Measurements from ENCODE around the gene SMYD4. TPM values are rescaled to one million over a fixed set of nuclear protein-coding genes. Genes with fewer than 3 reads are reported as not detected.

Gene SMYD4
- total and polyA plus RNA-seq, 10 of the 15 experiments (the other 5 are each of a cell fraction or from before 2014, with no cell fraction given) = 2.1 to 18.8 (median 13.7) TPM

DNA sequence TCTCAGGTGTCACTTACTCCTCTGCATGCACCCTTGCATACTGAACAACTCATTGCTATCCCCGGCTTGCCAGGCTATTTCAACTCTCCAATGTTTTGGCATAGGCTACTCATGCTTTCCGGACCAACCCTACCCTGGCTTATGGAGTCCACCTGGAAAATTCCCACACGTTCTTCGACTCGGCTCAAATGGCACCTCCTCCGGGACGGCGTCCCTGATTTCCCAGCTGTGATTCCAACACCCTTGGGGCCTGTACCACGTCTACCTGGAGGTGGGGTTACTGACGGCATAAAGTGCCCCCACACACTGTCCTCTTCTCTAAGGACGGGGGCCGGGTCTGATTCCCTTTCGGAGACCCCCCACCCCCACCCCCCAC lies 498 bp downstream of the SMYD4 start:
- intact Hi-C loops (cut with micrococcal nuclease; ENCODE audit: unreplicated experiment) = no loop called here
- peak; percentile 2; the same call in 2 of the 3 replicates for ATAC-seq
- in situ Hi-C loops (cut with MboI) = no loop called here
- Histone ChIP-seq H4K20me1 (ENCODE audit: control insufficient read depth, insufficient read depth) (no peaks in the 10 kb centered on the region), H3K4me3 (peak overlapping the region; percentile 98), H3K4me1 (ENCODE audit: control insufficient read depth, insufficient read depth, low read length) (peaks cover 15% of the 10 kb centered on the region), H3K36me3 (ENCODE audit: control insufficient read depth in 2 of 2, insufficient read depth in 2 of 2, low read length in 1 of 2) (peaks cover 0 to 8% of the 10 kb centered on the region in 2 experiments; a peak in 1 of 4 replicates), H3K79me2 (ENCODE audit: control insufficient read depth, insufficient read depth, low read length) (peaks cover 46% of the 10 kb centered on the region), H3K9me3 (replicated peaks; ENCODE audit: control insufficient read depth, insufficient read depth, low read length) (no peaks in the 10 kb centered on the region; the same call in 2 of the 3 replicates), H2AFZ (ENCODE audit: control insufficient read depth, low read depth, low read length) (no peak overlapping the region; the same call in 1 of the 2 replicates), H3K27me3 (replicated peaks in 1 of 2; ENCODE audit: control insufficient read depth in 2 of 2, insufficient read depth in 2 of 2, low read length in 1 of 2) (no peaks in the 10 kb centered on the region), H3K27ac (ENCODE audit: control insufficient read depth, insufficient read depth) (peak overlapping the region; percentile 83), H3K9ac (ENCODE audit: control insufficient read depth, insufficient read depth, low read length) (peak overlapping the region; percentile 74), H3K4me2 (ENCODE audit: control insufficient read depth, insufficient read depth) (peak overlapping the region; percentile 64)
- ChIA-PET RAD21 (ENCODE audit: unreplicated experiment) (interaction anchor here (1.4 to 1.6 kb wide), 2 partner anchors 108 to 112 kb away, joined by 7 to 11 read pairs; no protein-coding TSS in a partner anchor), CTCF (interaction anchor here (0.6 to 2.1 kb wide), 3 partner anchors 93 to 629 kb away, joined by 3 to 8 read pairs (median 4); no protein-coding TSS in a partner anchor), POLR2A (interaction anchor here (0.6 to 1.4 kb wide), 4 partner anchors 9 to 138 kb away, joined by 4 to 10 read pairs (median 6); no protein-coding TSS in a partner anchor), SMC1A (ENCODE audit: uncharacterized antibody, unreplicated experiment) (no interaction called here)
- no peak for FAIRE-seq
- no peak for TF ChIP-seq CEBPB (IDR thresholded peaks at IDR 0.05; ENCODE audit: borderline replicate concordance in 1 of 2, low read depth in 2 of 2, low read length in 2 of 2)
- TF ChIP-seq HDAC2 (IDR thresholded peaks at IDR 0.05) = no peak
- TF ChIP-seq KDM1A (IDR thresholded peaks at IDR 0.05; ENCODE audit: borderline replicate concordance) = no peak
- TF ChIP-seq IKZF2 (IDR thresholded peaks at IDR 0.05) = 0 out of 4 replicates have a peak, but pooled peaks of 1 of the 2 experiments have one; percentile 17
- no peak for TF ChIP-seq NR2C2 (IDR thresholded peaks at IDR 0.05; ENCODE audit: borderline replicate concordance, control insufficient read depth, insufficient read length, low read depth)
- BruUV-seq (replicated peaks) = TSS peak; percentile 75
- no peak for DNase-seq (ENCODE audit: low read depth, low spot score)
- 1% methylated on average over 13 of the region's 13 CpGs for WGBS (ENCODE audit: insufficient coverage, insufficient replicate concordance, low lambda C conversion rate, missing lambda C conversion rate)

All from GM12878 (cell line).